Esophagus muscularis mucosa (tissue), 4 donors: Measurements from ENCODE around the gene KCNK4. TPM values are rescaled to one million over a fixed set of nuclear protein-coding genes. Genes with fewer than 3 reads are reported as not detected.

Experiments used
- DNase-seq: peaks from one replicate; pipeline ENCODE4 v3.0.0-alpha.2; 2017; ENCODE audit errors: extremely low spot score
- H3K27ac ChIP-seq, 4 donors: fragments of 200-600 bp; sonication (generic); replicated peaks in 1 of 4; 1 replicate in 3 of 4; 2 replicates in 1 of 4; pipeline ENCODE4 v1.5.1; 2016 to 2019; ENCODE audit warnings: mild to moderate bottlenecking in 1 of 4
- H3K27me3 ChIP-seq, 4 donors: fragments of 200-600 bp; sonication (generic); one replicate each; pipeline versions ENCODE4 v1.5.1 to v1.6.0; 2016 to 2019
- H3K36me3 ChIP-seq, 4 donors: fragments of 200-600 bp; sonication (generic); one replicate each; pipeline ENCODE4 v1.5.1; 2016 to 2019
- H3K4me1 ChIP-seq, 4 donors: fragments of 200-600 bp; sonication (generic); one replicate each; pipeline ENCODE4 v1.5.1; 2016 to 2019
- H3K4me3 ChIP-seq, 4 donors: fragments of 200-600 bp; sonication (generic); 1 replicate in 2 of 4; 2 replicates in 2 of 4; pipeline ENCODE4 v1.5.1; 2016 to 2019; ENCODE audit warnings: mild to moderate bottlenecking in 4 of 4, moderate library complexity in 1 of 4
- H3K9me3 ChIP-seq, 4 donors: fragments of 200-600 bp; sonication (generic); 1 replicate in 3 of 4; 2 replicates in 1 of 4; pipeline ENCODE4 v1.5.1; 2016 to 2019
- EP300 ChIP-seq: sonication (generic); formaldehyde crosslinking; IDR thresholded peaks from one replicate; pipeline ENCODE4 v1.6.1; 2017; ENCODE audit warnings: antibody characterized with exemption
- POLR2A ChIP-seq: fragments of 450-650 bp; IDR thresholded peaks from one replicate; pipeline ENCODE4 v1.6.1; 2017; ENCODE audit warnings: antibody characterized with exemption, moderate library complexity, mild to moderate bottlenecking, low read depth
- POLR2AphosphoS5 ChIP-seq, 2 donors: sonication (generic); formaldehyde crosslinking; IDR thresholded peaks; one replicate each; pipeline ENCODE4 v1.6.1; 2017; ENCODE audit warnings: antibody characterized with exemption in 2 of 2
- WGBS: methylation state at CpG from one replicate; pipeline ENCODE4 v1.1.5; 2018; 5-methylcytosine and 5-hydroxymethylcytosine counted together
- intact Hi-C: fragments of 100-400 bp; cut with DNase I; formaldehyde crosslinking; loops from one replicate; pipeline ENCODE4 v1.15.1; 2023
- total RNA-seq, 4 donors: library from RNA; depleted of rRNA; stranded (reverse); fragments of >200 nt; gene quantifications; one replicate each; pipeline versions ENCODE4 v1.1.0 to v1.2.1, GENCODE V29; 2016
- TF ChIP-seq, protein P1 (sequence below), 3 experiments: fragments of 200-600 bp in 2 of 3; fragments of 450-650 bp in 1 of 3; sonication (generic) in 2 of 3; IDR thresholded peaks; one replicate each; pipeline ENCODE4 v1.5.1; 2017 to 2019; ENCODE audit warnings: antibody characterized with exemption in 3 of 3, mild to moderate bottlenecking in 2 of 3, moderate library complexity in 1 of 3

Gene KCNK4
- total RNA-seq, 4 donors from 2014 or later, result not detected

DNA sequence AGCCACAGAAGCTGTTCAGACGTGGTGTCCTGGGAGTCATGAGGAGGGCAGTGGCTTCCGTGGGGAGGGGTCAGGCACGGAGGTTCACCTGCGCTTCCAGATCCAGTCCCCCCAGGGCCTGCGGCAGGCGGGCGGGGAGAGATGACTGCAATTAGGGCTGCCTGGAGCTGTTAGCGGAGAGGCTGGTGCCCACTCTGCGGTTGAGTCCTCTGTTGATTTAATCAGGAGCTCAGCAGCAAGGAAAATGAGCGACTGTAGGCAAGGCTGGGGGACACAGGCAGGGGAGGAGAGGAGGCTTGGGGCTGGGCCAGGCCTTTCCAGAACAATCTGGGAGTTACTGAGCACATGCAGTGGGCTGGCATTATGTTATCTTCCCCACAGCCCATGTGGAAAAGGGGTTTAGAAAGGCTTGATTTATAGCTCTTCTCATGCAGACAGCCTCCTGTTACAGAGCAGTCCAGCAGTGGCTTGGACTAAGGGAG lies 26.7 kb upstream of the KCNK4 start:
- no peak overlapping the region for H3K4me3 ChIP-seq
- DNase-seq, result no peak
- intact Hi-C loops, result no loop called here
- peaks cover 25 to 77% (median 76%) of the 10 kb centered on the region in 4 donors for H3K36me3 ChIP-seq
- no peaks in the 10 kb centered on the region for H3K9me3 ChIP-seq
- 87% methylated on average over 10 of the region's 10 CpGs for WGBS
- H3K27me3 ChIP-seq, result no peaks in the 10 kb centered on the region
- H3K4me1 ChIP-seq, result peaks cover 22 to 24% (median 23%) of the 10 kb centered on the region in 4 donors
- H3K27ac ChIP-seq, result no peak overlapping the region
- TF ChIP-seq, protein P1, sequence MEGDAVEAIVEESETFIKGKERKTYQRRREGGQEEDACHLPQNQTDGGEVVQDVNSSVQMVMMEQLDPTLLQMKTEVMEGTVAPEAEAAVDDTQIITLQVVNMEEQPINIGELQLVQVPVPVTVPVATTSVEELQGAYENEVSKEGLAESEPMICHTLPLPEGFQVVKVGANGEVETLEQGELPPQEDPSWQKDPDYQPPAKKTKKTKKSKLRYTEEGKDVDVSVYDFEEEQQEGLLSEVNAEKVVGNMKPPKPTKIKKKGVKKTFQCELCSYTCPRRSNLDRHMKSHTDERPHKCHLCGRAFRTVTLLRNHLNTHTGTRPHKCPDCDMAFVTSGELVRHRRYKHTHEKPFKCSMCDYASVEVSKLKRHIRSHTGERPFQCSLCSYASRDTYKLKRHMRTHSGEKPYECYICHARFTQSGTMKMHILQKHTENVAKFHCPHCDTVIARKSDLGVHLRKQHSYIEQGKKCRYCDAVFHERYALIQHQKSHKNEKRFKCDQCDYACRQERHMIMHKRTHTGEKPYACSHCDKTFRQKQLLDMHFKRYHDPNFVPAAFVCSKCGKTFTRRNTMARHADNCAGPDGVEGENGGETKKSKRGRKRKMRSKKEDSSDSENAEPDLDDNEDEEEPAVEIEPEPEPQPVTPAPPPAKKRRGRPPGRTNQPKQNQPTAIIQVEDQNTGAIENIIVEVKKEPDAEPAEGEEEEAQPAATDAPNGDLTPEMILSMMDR (IDR thresholded peaks at IDR 0.05), result no peak
- TF ChIP-seq EP300, result no peak
- TF ChIP-seq POLR2A, result no peak
- TF ChIP-seq POLR2AphosphoS5 (IDR thresholded peaks at IDR 0.05), result no peak

DNA sequence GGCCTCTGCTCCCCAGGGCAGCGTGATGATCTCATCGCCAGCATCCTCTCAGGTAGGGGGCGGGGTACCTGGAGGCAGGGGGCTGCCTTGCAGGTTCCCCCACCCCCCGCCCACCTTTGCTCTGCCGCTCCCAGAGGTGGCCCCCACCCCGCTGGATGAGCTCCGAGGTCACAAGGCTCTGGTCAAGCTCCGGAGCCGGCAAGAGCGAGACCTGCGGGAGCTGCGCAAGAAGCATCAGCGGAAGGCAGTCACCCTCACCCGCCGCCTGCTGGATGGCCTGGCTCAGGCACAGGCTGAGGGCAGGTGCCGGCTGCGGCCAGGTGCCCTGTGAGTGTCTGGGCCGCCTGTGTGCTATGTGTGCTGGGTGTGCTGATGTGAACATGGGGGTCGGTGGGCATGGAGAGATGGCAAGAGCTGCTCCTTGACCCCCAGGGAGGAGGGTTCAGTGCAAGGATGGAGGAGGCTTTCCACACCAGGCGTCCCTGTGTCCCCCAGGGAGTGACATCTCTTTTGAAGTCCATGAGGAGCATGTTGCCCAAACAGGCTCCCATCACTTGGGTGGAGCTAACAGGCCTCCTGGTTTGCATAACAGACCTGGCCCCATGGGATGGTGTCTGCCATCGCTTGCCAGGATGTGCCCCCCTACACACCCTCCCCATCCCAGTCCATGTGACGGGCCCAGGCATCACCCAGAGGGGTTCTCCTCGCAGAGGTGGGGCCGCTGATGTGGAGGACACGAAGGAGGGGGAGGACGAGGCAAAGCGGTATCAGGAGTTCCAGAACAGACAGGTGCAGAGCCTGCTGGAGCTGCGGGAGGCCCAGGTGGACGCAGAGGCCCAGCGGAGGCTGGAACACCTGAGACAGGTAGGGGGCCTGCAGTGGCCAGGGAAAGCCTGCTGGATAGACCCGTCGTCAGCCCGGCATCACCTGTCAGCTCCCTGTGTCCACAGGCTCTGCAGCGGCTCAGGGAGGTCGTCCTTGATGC lies 25.6 kb upstream of the KCNK4 start:
- WGBS, result 95% methylated on average over 20 of the region's 35 CpGs
- DNase-seq, result no peak

GRCh38 chr11:64266339-64266738 lies 24.8 kb upstream of the KCNK4 start:
- peaks cover 22 to 61% (median 59%) of the 10 kb centered on the region in 4 donors for H3K36me3 ChIP-seq
- DNase-seq, result no peak
- WGBS, result 81% methylated on average over 15 of the region's 15 CpGs

More for the DNA sequence above, 25.6 kb upstream of the KCNK4 start:
- H3K9me3 ChIP-seq, result no peaks in the 10 kb centered on the region
- H3K27ac ChIP-seq, result no peak overlapping the region
- no peak overlapping the region for H3K4me3 ChIP-seq
- TF ChIP-seq POLR2AphosphoS5 (IDR thresholded peaks at IDR 0.05) (no peak), POLR2A (no peak), EP300 (no peak)
- TF ChIP-seq, protein P1 (IDR thresholded peaks at IDR 0.05), result no peak
- H3K4me1 ChIP-seq, result peaks cover 22 to 24% (median 23%) of the 10 kb centered on the region in 4 donors
- H3K27me3 ChIP-seq, result no peaks in the 10 kb centered on the region
- peaks cover 25 to 67% (median 66%) of the 10 kb centered on the region in 4 donors for H3K36me3 ChIP-seq
- intact Hi-C loops, result loop anchor here (5.0 kb wide), 1 partner anchor 37 kb away; the partner anchor contains the start of gene CATSPERZ

DNA sequence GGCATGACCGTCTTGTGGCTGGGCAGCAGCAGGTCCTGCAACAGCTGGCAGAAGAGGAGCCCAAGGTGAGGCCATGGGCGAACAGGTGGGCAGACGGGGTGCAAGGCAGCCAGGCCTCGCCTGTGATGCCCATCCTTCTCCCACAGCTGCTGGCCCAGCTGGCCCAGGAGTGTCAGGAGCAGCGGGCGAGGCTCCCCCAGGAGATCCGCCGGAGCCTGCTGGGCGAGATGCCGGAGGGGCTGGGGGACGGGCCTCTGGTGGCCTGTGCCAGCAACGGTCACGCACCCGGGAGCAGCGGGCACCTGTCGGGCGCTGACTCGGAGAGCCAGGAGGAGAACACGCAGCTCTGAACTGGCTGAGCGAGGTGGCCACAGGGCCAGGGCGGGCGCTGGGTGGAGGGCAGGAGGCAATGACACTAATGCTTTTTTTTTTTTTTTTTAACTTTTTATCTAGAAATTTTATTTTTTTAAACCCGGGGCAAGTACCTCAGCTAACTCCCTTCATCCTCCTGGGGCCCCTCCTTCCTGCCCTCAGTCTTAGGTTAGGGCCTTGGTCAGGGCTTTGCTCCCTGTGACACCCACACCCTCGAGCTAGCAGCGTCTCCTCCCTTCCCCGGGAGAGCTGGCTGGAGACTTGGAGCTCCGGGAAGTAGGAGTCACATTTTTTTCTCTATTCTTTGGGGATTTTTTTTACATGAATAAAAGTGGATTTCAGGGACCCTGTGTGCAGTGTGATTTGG lies 23.7 kb upstream of the KCNK4 start:
- intact Hi-C loops, result loop anchor here (5.0 kb wide), 1 partner anchor 35 kb away; the partner anchor contains the start of gene CATSPERZ
- DNase-seq, result no peak

More at GRCh38 chr11:64266339-64266738, 24.8 kb upstream of the KCNK4 start:
- intact Hi-C loops, result loop anchor here (5.0 kb wide), 1 partner anchor 36 kb away; the partner anchor contains the start of gene CATSPERZ
- TF ChIP-seq POLR2AphosphoS5 (IDR thresholded peaks at IDR 0.05) (no peak), POLR2A (no peak), EP300 (no peak)
- TF ChIP-seq, protein P1 (IDR thresholded peaks at IDR 0.05), result no peak
- Histone ChIP-seq H3K27me3 (no peaks in the 10 kb centered on the region), H3K27ac (no peak overlapping the region), H3K4me3 (no peak overlapping the region), H3K9me3 (no peaks in the 10 kb centered on the region), H3K4me1 (peaks cover 22 to 24% (median 23%) of the 10 kb centered on the region in 4 donors)

More for the DNA sequence above, 23.7 kb upstream of the KCNK4 start:
- H3K4me3 ChIP-seq, result no peak overlapping the region
- no peaks in the 10 kb centered on the region for H3K27me3 ChIP-seq
- H3K36me3 ChIP-seq, result peaks cover 13 to 51% (median 49%) of the 10 kb centered on the region in 4 donors
- TF ChIP-seq, protein P1 (IDR thresholded peaks at IDR 0.05), result no peak
- TF ChIP-seq POLR2AphosphoS5 (IDR thresholded peaks at IDR 0.05) (no peak), POLR2A (no peak), EP300 (no peak)
- peak overlapping the region; percentile 91 to 98 (median 96) for H3K27ac ChIP-seq
- WGBS, result 72% methylated on average over 24 of the region's 27 CpGs
- peaks cover 32 to 33% (median 33%) of the 10 kb centered on the region in 4 donors for H3K4me1 ChIP-seq
- no peaks in the 10 kb centered on the region for H3K9me3 ChIP-seq
